Glomerular visceral epithelial cell (primary cell): Measurements from ENCODE around the gene EIF3M.
"Not testable (repeated sequence)": the region's sequence is repeated elsewhere in the genome, so short reads cannot be mapped to it uniquely, and the experiment has no call there.

Experiments used
- DNase-seq: peaks from one replicate; pipeline ENCODE4 v3.0.0-alpha.2; 2016; ENCODE audit errors: extremely low spot score

Gene EIF3M

GRCh38 chr11:32596114-32596513, 12.5 kb downstream of the EIF3M start:
- DNase-seq, result not testable (repeated sequence)

DNA sequence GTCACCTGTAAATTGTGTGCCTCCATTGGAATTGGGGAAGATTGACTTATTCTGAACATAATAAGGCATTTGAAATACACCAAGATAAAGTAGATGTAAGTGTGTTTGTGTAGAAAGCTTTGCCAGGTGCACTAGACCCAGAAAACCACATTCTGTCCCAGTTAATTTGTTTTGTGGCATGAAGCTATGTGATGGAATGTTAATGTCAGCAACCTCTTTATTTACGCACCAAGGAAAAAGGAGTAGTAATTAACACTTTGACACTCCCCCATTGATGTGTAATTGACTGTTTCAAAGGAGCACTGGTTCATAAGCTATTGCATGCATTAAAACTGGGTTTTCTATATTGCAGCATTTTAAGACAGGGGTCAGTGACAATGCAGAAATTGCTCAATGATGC, 14.3 kb downstream of the EIF3M start:
- no peak for DNase-seq

DNA sequence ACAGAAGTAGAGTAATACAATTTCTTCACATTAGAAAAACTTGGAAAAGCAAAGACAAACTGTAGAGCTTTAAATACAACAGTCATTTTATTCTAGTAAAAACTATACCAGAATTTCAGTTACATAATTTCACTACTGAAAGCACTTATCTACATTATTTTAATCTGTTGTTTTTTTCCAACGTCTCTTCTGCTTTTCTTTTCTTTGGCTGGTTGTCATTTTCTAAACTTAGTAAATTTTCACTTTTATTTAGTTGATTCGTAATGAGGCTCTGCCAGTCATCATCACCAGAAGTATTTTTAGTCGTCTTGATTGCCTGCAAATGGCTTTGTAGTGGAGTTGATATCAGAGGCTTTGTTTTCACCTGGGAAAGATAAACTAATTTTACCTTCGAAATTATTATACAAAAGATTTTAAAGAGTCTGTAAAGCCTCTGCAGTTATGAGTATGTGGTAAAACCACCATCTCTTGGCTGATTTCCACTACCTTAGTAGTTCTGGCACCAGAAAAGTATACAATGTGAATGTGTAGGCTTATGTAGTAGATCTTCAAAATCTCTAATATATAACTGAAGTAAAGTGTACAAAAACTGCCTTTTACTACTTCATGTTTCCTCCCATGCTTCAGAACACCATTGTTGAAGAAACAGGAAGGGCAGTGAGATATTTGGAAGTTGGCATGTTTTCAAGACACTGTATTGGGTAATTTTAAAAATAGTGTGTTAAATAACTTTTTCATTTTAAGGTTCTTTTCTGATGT, 19.2 kb downstream of the EIF3M start:
- no peak for DNase-seq

DNA sequence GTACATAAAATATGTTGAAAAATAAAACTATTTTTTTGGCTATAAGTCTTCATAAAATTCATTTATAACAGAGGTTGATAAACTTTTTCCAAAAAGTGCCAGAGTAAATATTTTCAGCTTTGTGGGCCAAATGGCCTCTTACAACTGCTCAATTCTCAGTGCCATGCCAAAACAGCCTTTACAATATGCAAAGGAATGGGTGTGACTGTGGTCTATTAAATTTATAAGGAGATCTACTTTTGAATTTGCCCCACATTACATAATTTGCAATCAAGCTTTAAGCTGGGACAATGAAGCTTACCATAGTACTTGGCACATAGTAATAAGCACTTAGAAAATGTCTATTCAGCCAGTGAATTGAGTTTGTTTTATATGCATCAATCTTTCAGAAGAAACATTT, 22.6 kb downstream of the EIF3M start:
- DNase-seq, result no peak

GRCh38 chr11:32608826-32609225, 25.2 kb downstream of the EIF3M start:
- not testable (repeated sequence) for DNase-seq

- no peak for DNase-seq
Measured at GRCh38 chr11:32610797-32611352, 27.2 kb downstream of the EIF3M start.

GRCh38 chr11:32613500-32614151, 30.0 kb downstream of the EIF3M start:
- DNase-seq, result no peak

- no peak for DNase-seq
Measured at GRCh38 chr11:32615422-32615821, 31.8 kb downstream of the EIF3M start.

DNA sequence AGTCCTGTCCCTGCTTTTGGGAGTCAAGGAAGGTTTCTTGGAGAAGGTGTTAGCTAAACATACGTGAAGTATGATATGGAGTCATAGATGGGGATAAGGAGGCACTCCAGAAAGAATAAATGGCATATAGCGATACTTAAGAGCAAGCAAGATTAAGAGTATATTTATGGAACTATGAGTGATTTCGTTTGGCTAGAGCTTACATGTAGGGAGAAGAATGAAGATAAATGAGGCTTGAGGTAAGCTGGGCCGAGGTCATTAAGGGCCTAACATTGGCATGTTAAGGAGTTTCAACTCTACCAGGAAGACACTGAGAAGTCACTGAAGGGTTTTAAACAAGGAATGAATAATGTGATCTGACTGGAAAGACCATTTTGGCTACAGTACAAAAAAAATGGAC, 33.3 kb downstream of the EIF3M start:
- DNase-seq, result no peak

DNA sequence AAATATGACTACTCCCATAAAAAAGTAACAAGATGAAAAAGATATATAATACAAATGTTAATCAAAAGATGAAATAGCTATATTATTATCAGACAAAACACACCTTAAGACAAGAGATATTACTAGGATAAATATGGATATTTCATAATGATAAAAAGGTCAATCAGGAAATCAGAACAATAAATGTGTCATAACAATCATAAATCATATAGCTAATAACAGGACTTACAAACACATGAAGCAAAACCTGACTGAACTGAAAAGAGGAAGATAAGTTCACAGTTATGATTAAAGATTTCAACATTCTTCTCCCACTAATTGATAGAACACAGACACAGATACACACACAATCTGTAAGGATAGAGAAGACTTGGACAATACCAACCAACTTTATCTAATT, 47.2 kb downstream of the EIF3M start:
- no peak for DNase-seq

DNA sequence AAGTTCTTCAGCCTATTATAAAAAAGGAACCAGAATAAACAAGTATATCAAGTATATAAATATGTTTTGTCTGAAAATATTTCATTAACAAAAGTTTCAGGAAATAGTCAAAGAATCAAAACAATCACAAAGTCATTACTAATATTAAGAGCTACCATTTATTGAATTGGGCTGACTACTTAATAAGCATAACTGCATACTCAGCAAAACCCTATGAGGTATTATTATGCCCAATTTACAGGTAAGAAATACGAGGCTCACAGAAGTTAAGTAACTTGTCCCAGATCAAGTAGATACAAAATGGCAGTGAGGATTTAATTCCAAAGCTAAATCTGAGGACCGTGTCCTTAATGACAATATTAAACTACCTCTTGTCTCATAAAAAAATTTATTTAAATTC, 52.2 kb downstream of the EIF3M start:
- no peak for DNase-seq

GRCh38 chr11:32641361-32641760, 57.7 kb downstream of the EIF3M start:
- no peak for DNase-seq

- peak; percentile 13 for DNase-seq
Measured at GRCh38 chr11:32643526-32643925, 59.9 kb downstream of the EIF3M start.
